ENCODE results near the gene ATP5PB. TPM values are rescaled to one million over a fixed set of nuclear protein-coding genes. Genes with fewer than 3 reads are reported as not detected.

The ATP5PB gene
- total RNA-seq, 2 experiments from 2014 or later: 396 to 404 TPM

GRCh38 chr1:111448482-111448917 is 764 bp upstream of the ATP5PB start:
- Mint-ChIP-seq H3K9me3 (ENCODE audit: insufficient read depth) (no peaks in the 10 kb centered on the region), H3K36me3 (ENCODE audit: low read depth) (peaks cover 81% of the 10 kb centered on the region), H3K4me3 (peak overlapping the region; percentile 100), H3K27me3 (ENCODE audit: low read depth) (no peaks in the 10 kb centered on the region), H3K27ac (peak overlapping the region; percentile 99), H3K4me1 (ENCODE audit: low read depth) (peaks cover 74% of the 10 kb centered on the region)
- POLR2A ChIA-PET: interaction anchor here (0.5 to 3.3 kb wide), 21 partner anchors 10 to 312 kb away, joined by 3 to 19 read pairs (median 3); partner anchors contain the start of genes DDX20 and RAP1A
- CTCF ChIA-PET: interaction anchor here (0.8 to 5.2 kb wide), 12 partner anchors 10 to 324 kb away, joined by 3 to 34 read pairs (median 5); partner anchors contain the start of gene C1orf162
- DNase-seq: no peak
- peak; percentile 50 for ATAC-seq

DNA sequence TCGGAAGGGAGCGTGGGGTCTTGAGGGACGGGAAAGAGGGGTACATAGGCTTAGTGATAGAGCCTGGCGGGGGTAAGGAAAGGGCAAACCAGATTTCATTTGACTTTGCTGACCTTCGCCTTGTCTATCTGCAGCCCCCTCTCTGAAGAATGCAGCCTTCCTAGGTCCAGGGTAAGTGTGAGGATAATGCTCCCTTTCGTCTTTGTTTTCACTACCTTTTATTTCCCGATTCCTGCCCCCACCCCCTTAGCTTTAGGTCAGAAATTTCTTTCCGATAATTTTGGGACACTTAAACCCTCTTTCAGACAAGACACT is 396 bp downstream of the ATP5PB start:
- peak overlapping the region; percentile 100 for H3K4me3 Mint-ChIP-seq
- no peak for ATAC-seq
- H3K27me3 Mint-ChIP-seq (ENCODE audit: low read depth): no peaks in the 10 kb centered on the region
- CTCF ChIA-PET: interaction anchor here (1.0 to 5.2 kb wide), 7 partner anchors 21 to 231 kb away, joined by 3 to 34 read pairs (median 4); no protein-coding TSS in a partner anchor
- H3K36me3 Mint-ChIP-seq (ENCODE audit: low read depth): peaks cover 82% of the 10 kb centered on the region
- DNase-seq: no peak
- H3K27ac Mint-ChIP-seq: peak overlapping the region; percentile 99
- peaks cover 78% of the 10 kb centered on the region for H3K4me1 Mint-ChIP-seq (ENCODE audit: low read depth)
- H3K9me3 Mint-ChIP-seq (ENCODE audit: insufficient read depth): no peaks in the 10 kb centered on the region
- POLR2A ChIA-PET: interaction anchor here (0.9 to 3.3 kb wide), 9 partner anchors 12 to 311 kb away, joined by 3 to 19 read pairs (median 5); no protein-coding TSS in a partner anchor

- peaks cover 81% of the 10 kb centered on the region for H3K36me3 Mint-ChIP-seq (ENCODE audit: low read depth)
- POLR2A ChIA-PET: interaction anchor here (1.7 to 3.3 kb wide), 2 partner anchors 13 to 27 kb away, joined by 6 to 19 read pairs; no protein-coding TSS in a partner anchor
- no peaks in the 10 kb centered on the region for H3K9me3 Mint-ChIP-seq (ENCODE audit: insufficient read depth)
- peak overlapping the region; percentile 100 for H3K4me3 Mint-ChIP-seq
- CTCF ChIA-PET: interaction anchor here (1.0 to 5.2 kb wide), 6 partner anchors 26 to 304 kb away, joined by 3 to 34 read pairs (median 4); no protein-coding TSS in a partner anchor
- no peak for DNase-seq
- ATAC-seq: no peak
- peak overlapping the region; percentile 99 for H3K27ac Mint-ChIP-seq
- no peaks in the 10 kb centered on the region for H3K27me3 Mint-ChIP-seq (ENCODE audit: low read depth)
- H3K4me1 Mint-ChIP-seq (ENCODE audit: low read depth): peaks cover 77% of the 10 kb centered on the region
Observed at GRCh38 chr1:111450185-111450584, 921 bp downstream of the ATP5PB start.

- ChIA-PET POLR2A (interaction anchor here (0.7 to 2.2 kb wide), 3 partner anchors 19 to 51 kb away, joined by 3 to 7 read pairs (median 5); no protein-coding TSS in a partner anchor), CTCF (interaction anchor here (1.0 to 2.6 kb wide), 6 partner anchors 10 to 262 kb away, joined by 3 to 12 read pairs (median 4); no protein-coding TSS in a partner anchor)
- Mint-ChIP-seq H3K27me3 (ENCODE audit: low read depth) (no peaks in the 10 kb centered on the region), H3K4me3 (no peak overlapping the region), H3K4me1 (ENCODE audit: low read depth) (peaks cover 73% of the 10 kb centered on the region), H3K36me3 (ENCODE audit: low read depth) (peaks cover 80% of the 10 kb centered on the region), H3K9me3 (ENCODE audit: insufficient read depth) (no peaks in the 10 kb centered on the region), H3K27ac (no peak overlapping the region)
- DNase-seq (no peak), ATAC-seq (no peak)
Observed at GRCh38 chr1:111452581-111452980, 3.3 kb downstream of the ATP5PB start.

GRCh38 chr1:111453706-111454105 is 4.4 kb downstream of the ATP5PB start:
- Mint-ChIP-seq H3K27ac (peak overlapping the region; percentile 44), H3K9me3 (ENCODE audit: insufficient read depth) (no peaks in the 10 kb centered on the region), H3K27me3 (ENCODE audit: low read depth) (no peaks in the 10 kb centered on the region), H3K4me3 (no peak overlapping the region), H3K4me1 (ENCODE audit: low read depth) (peaks cover 70% of the 10 kb centered on the region), H3K36me3 (ENCODE audit: low read depth) (peaks cover 84% of the 10 kb centered on the region)
- CTCF ChIA-PET: interaction anchor here (0.6 to 2.6 kb wide), 11 partner anchors 11 to 301 kb away, joined by 3 to 12 read pairs (median 3); no protein-coding TSS in a partner anchor
- POLR2A ChIA-PET: interaction anchor here (0.8 to 2.2 kb wide), 4 partner anchors 18 to 301 kb away, joined by 3 to 7 read pairs (median 4); partner anchors contain the start of gene DDX20
- DNase-seq (no peak), ATAC-seq (no peak)

- H3K27ac Mint-ChIP-seq: peak overlapping the region; percentile 91
- ATAC-seq (peak; percentile 39), DNase-seq (peak; percentile 39)
- ChIA-PET CTCF (interaction anchor here (0.7 to 2.6 kb wide), 2 partner anchors 21 to 53 kb away, joined by 3 to 12 read pairs; no protein-coding TSS in a partner anchor), POLR2A (no interaction called here)
- H3K4me3 Mint-ChIP-seq: peak overlapping the region; percentile 66
- no peaks in the 10 kb centered on the region for H3K27me3 Mint-ChIP-seq (ENCODE audit: low read depth)
- H3K9me3 Mint-ChIP-seq (ENCODE audit: insufficient read depth): no peaks in the 10 kb centered on the region
- peaks cover 71% of the 10 kb centered on the region for H3K4me1 Mint-ChIP-seq (ENCODE audit: low read depth)
- H3K36me3 Mint-ChIP-seq (ENCODE audit: low read depth): peaks cover 88% of the 10 kb centered on the region
Observed at GRCh38 chr1:111454859-111455641, 5.8 kb downstream of the ATP5PB start.

DNA sequence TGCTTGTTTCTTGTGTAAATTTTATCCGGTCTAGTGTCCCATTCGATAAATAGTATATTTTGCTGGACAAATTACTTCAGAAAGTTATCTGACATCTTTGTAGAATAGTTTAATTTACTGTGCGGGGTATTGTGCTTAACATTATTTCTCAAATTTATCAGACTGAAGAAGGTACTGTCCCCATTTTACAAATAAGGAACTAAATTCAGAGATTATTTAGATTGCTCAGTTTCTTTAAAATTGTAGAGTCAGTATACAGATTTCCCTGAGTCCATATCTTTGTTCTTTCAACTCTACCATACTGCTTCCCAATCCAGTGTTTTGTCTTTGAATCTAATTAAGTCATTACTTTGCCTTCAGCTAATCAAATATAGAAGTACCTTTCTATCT is 6.4 kb downstream of the ATP5PB start:
- ChIA-PET POLR2A (no interaction called here), CTCF (no interaction called here)
- H3K27ac Mint-ChIP-seq: peak overlapping the region; percentile 91
- peaks cover 85% of the 10 kb centered on the region for H3K36me3 Mint-ChIP-seq (ENCODE audit: low read depth)
- DNase-seq (no peak), ATAC-seq (no peak)
- H3K27me3 Mint-ChIP-seq (ENCODE audit: low read depth): no peaks in the 10 kb centered on the region
- H3K9me3 Mint-ChIP-seq (ENCODE audit: insufficient read depth): no peaks in the 10 kb centered on the region
- peak overlapping the region; percentile 66 for H3K4me3 Mint-ChIP-seq
- peaks cover 68% of the 10 kb centered on the region for H3K4me1 Mint-ChIP-seq (ENCODE audit: low read depth)

GRCh38 chr1:111461765-111462164 is 12.5 kb downstream of the ATP5PB start:
- ATAC-seq: no peak
- Mint-ChIP-seq H3K9me3 (ENCODE audit: insufficient read depth) (no peaks in the 10 kb centered on the region), H3K27ac (no peak overlapping the region), H3K4me1 (ENCODE audit: low read depth) (peaks cover 18% of the 10 kb centered on the region), H3K36me3 (ENCODE audit: low read depth) (peaks cover 71% of the 10 kb centered on the region), H3K4me3 (no peak overlapping the region), H3K27me3 (ENCODE audit: low read depth) (no peaks in the 10 kb centered on the region)
- ChIA-PET POLR2A (interaction anchor here (0.6 to 1.8 kb wide), 4 partner anchors 10 to 280 kb away, joined by 3 to 6 read pairs (median 5); partner anchors contain the start of genes ATP5PB and WDR77), CTCF (no interaction called here)
- no peak for DNase-seq

DNA sequence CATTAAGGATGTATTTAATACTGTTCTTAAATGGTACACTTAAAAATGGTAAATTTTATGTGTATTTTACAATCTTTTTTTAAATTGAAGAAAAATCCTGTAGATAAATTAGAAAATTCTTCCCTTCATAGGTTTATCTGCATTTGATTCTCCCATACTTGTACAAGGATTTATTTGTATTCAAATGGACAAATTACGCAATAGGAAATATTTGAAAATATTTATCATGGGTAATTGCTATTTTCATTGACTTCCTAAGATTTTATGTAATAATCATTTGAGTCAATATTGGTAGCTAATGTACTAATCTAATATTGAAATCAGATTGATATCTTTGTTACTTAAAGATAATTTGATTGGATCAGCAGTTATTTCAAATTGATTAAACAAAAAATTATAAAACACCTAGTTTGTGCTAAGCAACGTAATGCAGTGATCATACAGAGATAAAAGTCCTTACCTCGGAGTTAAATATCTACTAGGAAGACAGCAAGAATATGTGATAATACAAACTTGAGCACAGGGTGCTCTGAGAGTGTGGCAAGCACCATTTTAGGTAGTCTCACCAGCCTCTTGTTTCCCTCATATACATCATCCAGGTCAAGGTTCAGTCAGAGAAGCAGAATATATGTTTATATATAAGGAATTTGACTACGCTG is 13.2 kb downstream of the ATP5PB start:
- ChIA-PET CTCF (interaction anchor here (1.1 to 1.7 kb wide), 2 partner anchors 20 to 307 kb away, joined by 5 to 6 read pairs; no protein-coding TSS in a partner anchor), POLR2A (interaction anchor here (0.6 to 1.8 kb wide), 4 partner anchors 9 to 287 kb away, joined by 3 to 6 read pairs (median 4); partner anchors contain the start of genes ATP5PB and WDR77)
- H3K4me1 Mint-ChIP-seq (ENCODE audit: low read depth): peaks cover 15% of the 10 kb centered on the region
- H3K4me3 Mint-ChIP-seq: no peak overlapping the region
- ATAC-seq (no peak), DNase-seq (no peak)
- H3K27me3 Mint-ChIP-seq (ENCODE audit: low read depth): no peaks in the 10 kb centered on the region
- H3K27ac Mint-ChIP-seq: no peak overlapping the region
- peaks cover 66% of the 10 kb centered on the region for H3K36me3 Mint-ChIP-seq (ENCODE audit: low read depth)
- H3K9me3 Mint-ChIP-seq (ENCODE audit: insufficient read depth): no peaks in the 10 kb centered on the region

DNA sequence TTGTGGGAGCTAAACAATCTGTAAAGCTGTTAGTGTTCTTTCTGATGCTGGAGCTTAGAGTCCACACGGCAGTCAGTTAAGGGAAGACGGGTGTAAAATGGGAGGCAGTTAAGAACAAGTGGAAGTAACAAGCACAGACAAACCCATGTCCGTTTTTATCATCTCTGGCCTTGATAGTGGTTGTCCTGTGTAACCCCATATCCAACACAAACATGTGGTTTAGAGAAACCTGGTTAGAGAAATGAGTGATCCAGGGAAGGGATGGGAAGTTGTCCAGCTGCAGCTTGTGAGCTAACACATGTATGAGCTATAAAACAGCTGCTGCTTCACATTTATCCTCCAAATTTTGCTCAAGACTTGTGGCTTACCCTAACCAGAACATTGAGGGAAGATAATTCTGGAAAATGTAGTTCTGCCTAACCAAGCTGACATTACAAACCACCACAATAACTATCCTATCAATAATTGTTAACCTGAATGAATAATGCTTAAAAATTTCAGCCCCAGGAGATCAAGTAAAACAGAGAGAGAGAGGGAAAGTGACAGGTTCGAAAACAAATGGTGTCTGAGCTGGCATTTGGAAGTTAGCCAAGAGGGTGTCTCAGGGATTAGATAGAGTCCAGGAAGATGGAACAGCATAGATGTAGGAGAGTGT is 13.9 kb downstream of the ATP5PB start:
- ATAC-seq (no peak), DNase-seq (no peak)
- H3K4me3 Mint-ChIP-seq: no peak overlapping the region
- CTCF ChIA-PET: interaction anchor here (1.1 to 1.7 kb wide), 2 partner anchors 21 to 306 kb away, joined by 5 to 6 read pairs; no protein-coding TSS in a partner anchor
- POLR2A ChIA-PET: interaction anchor here (0.6 to 1.8 kb wide), 3 partner anchors 8 to 286 kb away, joined by 3 to 6 read pairs (median 6); no protein-coding TSS in a partner anchor
- no peaks in the 10 kb centered on the region for H3K9me3 Mint-ChIP-seq (ENCODE audit: insufficient read depth)
- no peaks in the 10 kb centered on the region for H3K27me3 Mint-ChIP-seq (ENCODE audit: low read depth)
- H3K27ac Mint-ChIP-seq: no peak overlapping the region
- peaks cover 20% of the 10 kb centered on the region for H3K4me1 Mint-ChIP-seq (ENCODE audit: low read depth)
- H3K36me3 Mint-ChIP-seq (ENCODE audit: low read depth): peaks cover 66% of the 10 kb centered on the region

DNA sequence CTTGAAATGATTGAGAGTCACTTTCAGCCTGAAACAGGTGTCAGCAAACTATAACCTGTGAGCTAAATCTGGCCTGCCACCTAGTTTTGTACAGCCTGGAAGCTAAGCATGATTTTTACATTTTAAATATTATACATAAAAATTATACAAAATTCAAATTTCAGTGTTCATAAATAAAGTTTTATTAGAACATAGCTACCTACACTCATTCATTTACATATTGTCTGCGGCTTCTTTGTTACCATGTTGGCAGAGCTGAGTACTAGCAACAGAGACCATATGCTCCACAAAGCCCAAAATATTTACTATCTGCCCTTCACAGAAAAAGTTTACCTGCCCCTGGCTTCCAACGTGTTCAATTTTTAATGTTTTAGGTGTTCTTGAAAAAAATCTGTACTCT is 16.5 kb downstream of the ATP5PB start:
- ATAC-seq (no peak), DNase-seq (no peak)
- ChIA-PET POLR2A (interaction anchor here (0.9 kb wide), 1 partner anchor 14 kb away, joined by 3 read pairs; no protein-coding TSS in a partner anchor), CTCF (interaction anchor here (0.6 to 1.6 kb wide), 3 partner anchors 13 to 266 kb away, joined by 3 read pairs; no protein-coding TSS in a partner anchor)
- Mint-ChIP-seq H3K4me1 (ENCODE audit: low read depth) (peaks cover 11% of the 10 kb centered on the region), H3K27me3 (ENCODE audit: low read depth) (no peaks in the 10 kb centered on the region), H3K36me3 (ENCODE audit: low read depth) (peaks cover 43% of the 10 kb centered on the region), H3K27ac (no peak overlapping the region), H3K9me3 (ENCODE audit: insufficient read depth) (no peaks in the 10 kb centered on the region), H3K4me3 (no peak overlapping the region)
